ENCODE measurements around the gene YJEFN3.
A peak's percentile ranks its signal among the peaks of the same experiment; 100 is the strongest.

The YJEFN3 gene

GRCh38 chr19:19554074-19555023 is 25.6 kb downstream of the YJEFN3 start:
- peak; percentile 34 for DNase-seq (ENCODE audit: low spot score)

- no peak for DNase-seq (ENCODE audit: low spot score)
These were observed 29.3 kb downstream of the YJEFN3 start for GRCh38 chr19:19558055-19558454.

DNA sequence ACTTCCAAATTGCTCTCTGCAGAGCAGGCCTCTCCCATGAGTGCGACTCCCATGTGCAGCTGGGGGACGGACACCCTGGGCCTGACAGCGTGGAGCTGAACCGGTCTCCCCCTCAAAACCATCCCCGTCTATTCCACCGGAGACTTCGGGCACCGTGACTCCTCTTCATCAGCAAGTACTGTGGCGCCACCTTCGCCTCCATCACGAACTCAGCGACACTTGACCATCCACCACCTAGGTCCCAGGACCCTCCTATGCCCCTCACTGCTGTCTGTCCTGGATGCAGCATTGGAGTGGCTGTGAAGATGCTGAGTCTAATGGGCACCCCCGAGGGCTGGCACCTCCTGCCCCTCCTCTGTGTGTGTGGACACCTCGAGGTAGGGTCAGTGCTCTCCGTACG is 29.9 kb downstream of the YJEFN3 start:
- DNase-seq (ENCODE audit: low spot score), result no peak

- no peak for DNase-seq (ENCODE audit: low spot score)
These were observed 31.2 kb downstream of the YJEFN3 start for GRCh38 chr19:19559931-19560330.

DNA sequence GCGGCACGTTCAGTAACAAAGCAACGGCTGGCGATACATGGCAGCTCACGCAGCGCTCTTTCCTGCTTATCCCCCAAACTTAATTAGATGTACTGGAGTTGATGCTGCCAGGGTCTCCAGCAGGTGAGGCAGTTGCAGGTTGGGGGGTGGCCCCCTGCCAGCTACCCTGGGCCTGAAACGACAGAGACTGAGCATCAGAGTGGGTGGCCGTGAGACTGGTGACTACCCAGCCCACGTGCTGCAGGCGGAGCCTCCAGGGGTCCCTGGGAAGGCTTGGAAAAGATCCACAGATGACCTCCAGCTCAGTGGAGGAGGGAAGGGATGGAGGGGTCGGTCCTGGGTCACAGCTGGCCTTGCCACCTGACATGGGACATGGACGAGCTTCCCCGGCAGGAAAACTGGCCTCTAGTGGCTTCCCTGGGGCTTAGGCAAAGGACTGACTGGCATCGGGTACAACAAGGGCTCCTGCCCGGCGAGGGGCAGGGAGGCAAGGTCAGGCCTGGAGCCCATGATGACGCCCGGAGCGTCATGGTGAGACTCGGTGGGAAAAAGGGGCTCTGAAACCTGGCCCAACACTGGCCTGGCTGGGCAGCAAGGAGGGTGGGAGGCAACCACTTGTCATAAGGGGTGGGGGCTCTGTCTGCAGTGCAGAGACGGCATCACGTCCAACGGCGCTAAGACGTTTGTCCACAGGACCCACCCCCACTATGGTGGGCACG is 33.4 kb downstream of the YJEFN3 start:
- no peak for DNase-seq (ENCODE audit: low spot score)

DNA sequence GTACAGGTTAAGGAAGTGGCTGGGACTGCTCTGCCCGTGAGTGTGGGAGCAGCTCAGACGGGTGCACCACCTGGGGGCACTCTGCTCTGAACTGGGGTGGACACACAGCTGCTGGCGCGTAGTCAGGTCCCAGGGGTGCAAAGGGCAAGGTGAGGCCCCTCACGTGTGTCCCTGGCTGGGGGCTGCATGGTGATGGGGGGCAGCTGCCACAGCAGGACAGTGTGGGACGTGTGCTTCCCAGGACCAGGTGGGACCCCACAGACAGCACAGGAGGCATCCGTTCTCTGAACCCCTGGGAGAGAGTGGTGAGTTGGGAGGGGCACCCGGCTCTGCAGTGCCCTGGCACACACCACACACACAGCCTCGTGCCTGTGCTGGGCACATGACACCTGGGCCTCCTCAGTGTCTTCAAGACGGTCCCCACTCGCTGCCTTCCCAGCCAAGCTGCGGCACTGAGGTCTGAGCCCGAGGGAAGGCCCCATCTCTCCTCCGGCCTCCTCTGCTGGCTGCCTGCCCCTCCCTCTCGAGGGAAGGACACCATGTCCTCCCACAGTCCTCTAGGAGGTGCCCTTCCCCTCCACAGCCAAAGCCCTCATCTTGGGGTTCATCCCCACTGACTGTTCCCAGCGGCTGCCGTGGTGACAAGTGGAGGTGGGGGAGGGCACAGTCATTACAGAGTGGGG is 34.1 kb downstream of the YJEFN3 start:
- no peak for DNase-seq (ENCODE audit: low spot score)

DNA sequence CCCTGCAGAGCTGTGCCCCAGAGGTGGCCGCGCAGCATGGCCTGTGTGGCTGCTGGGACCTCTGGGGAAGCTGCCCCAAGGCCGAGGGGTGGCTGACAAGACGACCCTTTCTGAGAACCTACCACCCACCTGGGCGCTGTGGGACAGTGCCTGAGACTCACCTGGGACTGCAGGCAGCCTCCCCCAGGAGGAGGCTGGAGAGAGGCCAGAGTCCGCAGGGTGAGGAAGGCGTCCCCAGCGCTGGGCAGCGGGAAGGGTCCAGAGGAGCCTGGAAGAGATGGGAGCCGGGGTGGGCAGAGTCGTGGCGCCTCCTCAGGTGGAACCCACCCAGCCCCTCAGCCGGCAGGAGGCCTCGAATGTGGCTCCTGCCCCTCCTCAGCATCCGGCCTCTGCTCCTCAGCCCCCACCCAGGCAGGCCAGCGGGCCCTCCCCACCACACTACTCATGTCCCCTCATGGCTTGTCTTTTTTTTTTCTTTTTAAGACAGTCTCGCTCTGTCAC is 34.7 kb downstream of the YJEFN3 start:
- no peak for DNase-seq (ENCODE audit: low spot score)

GRCh38 chr19:19566306-19566705 is 37.6 kb downstream of the YJEFN3 start:
- no peak for DNase-seq (ENCODE audit: low spot score)

GRCh38 chr19:19567391-19567790 is 38.7 kb downstream of the YJEFN3 start:
- no peak for DNase-seq (ENCODE audit: low spot score)

- DNase-seq (ENCODE audit: low spot score), result no peak
These were observed 40.4 kb downstream of the YJEFN3 start for GRCh38 chr19:19568802-19569756.

DNA sequence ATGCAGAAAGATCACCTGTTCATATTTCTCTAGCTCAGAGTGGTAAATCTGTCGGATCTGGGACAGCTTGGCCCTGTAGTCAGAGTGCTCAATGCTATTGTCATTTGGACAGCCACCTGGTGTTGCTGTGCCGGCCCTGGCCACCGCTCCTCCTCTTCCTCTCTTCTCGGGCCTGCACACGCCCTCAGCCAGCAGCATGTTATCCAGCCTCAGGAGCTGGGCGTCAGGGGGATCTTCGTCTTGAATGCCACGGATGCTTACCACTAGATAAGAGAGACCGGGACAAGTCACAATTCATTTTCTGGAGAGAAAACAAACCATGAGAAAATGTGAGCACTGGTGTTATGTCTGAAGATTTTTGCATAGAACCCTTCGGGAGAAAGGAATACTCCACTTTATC is 41.9 kb downstream of the YJEFN3 start:
- no peak for DNase-seq (ENCODE audit: low spot score)

DNA sequence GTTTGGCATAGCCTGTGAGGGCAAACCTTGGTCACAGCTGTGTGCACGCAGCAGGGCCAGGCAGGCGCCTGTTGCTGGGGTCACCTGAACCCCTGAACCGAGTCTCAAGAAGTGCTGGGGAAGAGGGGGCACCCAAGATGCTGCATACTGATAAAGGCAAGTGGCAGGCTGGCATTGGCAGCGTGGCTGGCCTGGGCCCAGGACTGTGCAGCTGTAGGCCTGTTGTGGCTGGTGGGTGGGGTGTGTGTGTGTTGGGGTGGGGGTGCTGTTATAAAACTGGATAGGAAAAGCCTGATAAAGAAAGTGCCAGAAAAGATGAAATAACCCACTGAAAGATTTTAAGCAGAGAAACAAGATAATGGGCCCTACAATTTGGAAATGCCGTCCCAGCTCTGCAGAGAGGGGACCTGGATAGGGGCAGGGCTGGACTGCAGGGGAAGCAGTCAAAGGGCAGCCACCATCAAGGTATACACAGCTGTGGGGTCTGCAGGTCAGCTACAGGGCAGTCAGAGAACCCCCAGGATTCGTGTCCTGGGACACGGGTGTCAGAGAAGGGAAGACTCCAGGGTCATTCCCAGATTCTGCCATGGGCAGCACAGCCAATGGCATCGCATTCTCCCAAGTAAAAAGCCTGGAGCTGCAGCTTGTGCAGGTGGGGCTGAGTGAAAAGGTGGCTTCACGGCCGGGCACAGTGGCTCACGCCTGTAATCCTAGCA is 42.5 kb downstream of the YJEFN3 start:
- DNase-seq (ENCODE audit: low spot score), result no peak

GRCh38 chr19:19575411-19575810 is 46.7 kb downstream of the YJEFN3 start:
- no peak for DNase-seq (ENCODE audit: low spot score)

GRCh38 chr19:19578252-19578651 is 49.5 kb downstream of the YJEFN3 start:
- no peak for DNase-seq (ENCODE audit: low spot score)

GRCh38 chr19:19579533-19580361 is 51.0 kb downstream of the YJEFN3 start:
- no peak for DNase-seq (ENCODE audit: low spot score)

DNA sequence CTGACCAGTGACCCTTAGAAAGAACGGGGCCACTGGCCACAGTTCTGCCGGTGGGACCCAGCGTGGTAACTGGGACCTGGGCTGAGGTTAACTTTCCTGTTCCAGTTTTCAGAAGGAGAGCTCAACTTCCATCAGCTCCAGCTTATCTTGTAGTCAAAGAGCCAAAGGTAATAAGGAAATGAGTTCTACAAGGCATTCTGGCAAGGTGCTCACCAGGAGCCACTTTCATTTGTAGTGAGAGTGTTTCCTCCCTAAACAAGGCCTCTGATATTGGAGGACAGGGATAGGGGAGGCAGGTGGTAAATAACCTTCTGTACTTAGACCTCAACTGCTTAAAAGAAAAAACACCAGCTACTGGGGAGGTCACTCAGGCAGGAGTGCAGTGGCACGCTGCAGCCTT is 51.7 kb downstream of the YJEFN3 start:
- DNase-seq (ENCODE audit: low spot score), result no peak

- no peak for DNase-seq (ENCODE audit: low spot score)
These were observed 52.7 kb downstream of the YJEFN3 start for GRCh38 chr19:19581391-19581790.

DNA sequence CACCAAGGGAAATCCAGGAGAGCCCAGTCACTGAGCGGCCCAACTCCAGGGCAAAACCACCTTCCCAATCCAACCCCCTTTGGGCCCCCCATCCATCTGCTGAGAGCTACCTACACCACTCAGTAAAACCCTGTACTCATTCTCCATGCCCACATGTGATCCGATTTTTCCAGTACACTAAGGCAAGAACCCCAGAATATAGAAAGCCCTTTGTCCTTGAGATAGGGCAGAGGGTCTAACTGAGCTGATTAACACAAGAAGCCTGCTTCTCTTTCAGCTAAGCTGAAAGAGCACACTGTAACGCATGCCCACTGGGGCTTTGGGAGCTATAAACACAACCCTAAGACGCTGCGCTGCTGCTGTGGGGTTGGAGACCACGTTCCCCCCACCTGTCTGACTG is 53.8 kb downstream of the YJEFN3 start:
- no peak for DNase-seq (ENCODE audit: low spot score)

DNA sequence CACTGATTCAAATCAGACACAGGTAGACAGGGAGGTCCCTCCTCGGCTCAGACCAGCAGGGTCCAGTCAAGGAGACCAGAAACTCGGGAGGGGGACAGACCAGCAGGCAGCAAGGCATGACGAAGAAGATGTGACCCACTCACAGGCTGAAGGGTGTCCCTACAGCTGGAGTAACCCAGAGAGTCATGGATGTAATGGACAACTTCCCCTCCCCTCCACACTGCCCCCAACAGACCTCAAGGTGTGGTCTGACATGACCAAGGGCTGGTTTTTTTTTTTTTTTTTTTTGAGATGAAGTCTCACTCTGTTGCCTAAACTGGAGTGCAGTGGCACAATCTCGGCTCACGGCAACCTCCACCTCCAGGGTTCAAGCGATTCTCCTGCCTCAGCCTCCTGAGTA is 55.6 kb downstream of the YJEFN3 start:
- DNase-seq (ENCODE audit: low spot score), result no peak
